Measurements from ENCODE around the gene ZNF592. TPM values are rescaled to one million over a fixed set of nuclear protein-coding genes. Genes with fewer than 3 reads are reported as not detected.

ZNF592 gene
- total RNA-seq, 1 donor from 2014 or later, result 29.3 TPM

GRCh38 chr15:84778194-84778593, 29.8 kb downstream of the ZNF592 start:
- DNase-seq (ENCODE audit: low spot score), result no peak

DNA sequence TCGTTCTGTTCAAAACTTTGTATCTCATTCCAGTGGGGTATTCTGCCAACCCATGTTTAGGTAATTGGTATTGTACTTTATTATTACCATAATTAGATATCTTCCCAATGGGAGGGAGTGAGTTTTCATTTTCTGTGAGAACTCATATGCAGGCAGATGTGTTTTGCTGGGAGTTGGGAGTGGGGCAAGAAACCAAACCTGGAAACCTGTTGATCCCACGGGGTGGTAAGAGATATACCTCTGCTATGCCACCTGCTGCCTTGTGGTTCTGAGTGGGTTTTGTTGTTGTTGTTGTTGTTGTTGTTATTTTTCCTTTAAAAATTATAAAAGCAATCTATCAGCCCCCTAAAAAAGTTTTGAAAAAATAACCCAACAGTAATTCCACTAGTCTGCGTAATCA, 32.1 kb downstream of the ZNF592 start:
- no peak for DNase-seq (ENCODE audit: low spot score)

DNA sequence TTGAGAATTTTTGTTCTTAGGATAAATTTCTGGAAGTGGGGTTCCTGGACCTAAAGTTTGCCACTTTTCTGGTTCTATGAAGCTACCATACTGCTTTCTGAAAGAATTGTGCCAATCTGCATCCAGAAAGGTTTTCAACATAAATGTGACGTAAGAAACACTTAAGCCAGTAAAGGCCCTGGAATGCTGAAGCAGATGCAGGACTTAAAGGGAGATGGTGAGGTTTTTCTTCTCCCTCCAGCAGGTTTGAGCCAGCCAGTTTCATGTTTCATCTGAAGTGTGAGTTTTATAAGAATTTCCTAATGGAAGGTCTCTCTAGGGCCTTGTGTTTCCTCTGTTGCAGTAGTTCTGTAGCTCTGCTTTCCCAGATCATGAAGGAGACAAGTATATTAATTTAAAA, 33.1 kb downstream of the ZNF592 start:
- DNase-seq (ENCODE audit: low spot score), result no peak

GRCh38 chr15:84782346-84782745, 34.0 kb downstream of the ZNF592 start:
- DNase-seq (ENCODE audit: low spot score), result no peak

GRCh38 chr15:84783493-84784251, 35.3 kb downstream of the ZNF592 start:
- no peak for DNase-seq (ENCODE audit: low spot score)

- DNase-seq (ENCODE audit: low spot score), result no peak
Observed at GRCh38 chr15:84784262-84784661, 35.9 kb downstream of the ZNF592 start.

- no peak for DNase-seq (ENCODE audit: low spot score)
Observed at GRCh38 chr15:84785053-84785452, 36.7 kb downstream of the ZNF592 start.

GRCh38 chr15:84788500-84788899, 40.1 kb downstream of the ZNF592 start:
- no peak for DNase-seq (ENCODE audit: low spot score)

GRCh38 chr15:84789762-84790161, 41.4 kb downstream of the ZNF592 start:
- DNase-seq (ENCODE audit: low spot score), result no peak

DNA sequence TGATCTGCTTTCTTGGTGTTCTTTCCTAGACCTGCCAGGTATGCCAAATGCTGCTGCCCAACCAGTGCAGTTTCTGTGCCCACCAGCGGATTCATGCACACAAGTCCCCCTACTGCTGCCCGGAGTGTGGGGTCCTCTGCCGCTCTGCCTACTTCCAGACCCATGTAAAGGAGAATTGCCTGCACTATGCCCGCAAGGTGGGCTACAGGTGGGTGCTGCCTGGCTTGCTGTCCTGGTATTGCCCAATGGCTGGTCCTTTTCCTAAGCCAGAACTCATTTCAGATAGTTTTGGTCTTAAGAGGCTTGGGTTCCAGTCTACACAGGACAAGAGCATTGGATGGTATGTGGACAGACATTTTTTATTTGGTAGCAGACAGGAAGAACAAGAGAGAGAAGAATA, 42.3 kb downstream of the ZNF592 start:
- DNase-seq (ENCODE audit: low spot score), result no peak

DNA sequence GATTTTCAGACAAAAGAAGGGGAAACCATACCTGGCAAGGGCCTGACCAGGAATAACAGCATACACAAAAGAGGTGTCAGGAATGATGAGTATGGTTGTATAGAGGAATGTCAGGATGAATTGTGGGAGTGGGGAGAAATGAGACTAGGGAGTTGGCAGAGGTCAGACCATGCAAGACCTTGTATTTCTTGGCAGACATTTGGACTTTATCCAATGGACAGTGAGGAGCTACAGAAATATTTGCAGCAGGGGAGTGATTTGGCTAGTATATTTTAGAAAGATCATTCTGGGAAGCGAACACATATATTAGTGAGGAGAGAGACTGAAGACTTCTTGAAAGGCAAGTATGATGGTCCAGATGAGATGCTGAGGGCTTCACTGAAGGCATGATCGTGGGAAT, 43.4 kb downstream of the ZNF592 start:
- DNase-seq (ENCODE audit: low spot score), result no peak

- no peak for DNase-seq (ENCODE audit: low spot score)
Observed at GRCh38 chr15:84793431-84794161, 45.2 kb downstream of the ZNF592 start.

DNA sequence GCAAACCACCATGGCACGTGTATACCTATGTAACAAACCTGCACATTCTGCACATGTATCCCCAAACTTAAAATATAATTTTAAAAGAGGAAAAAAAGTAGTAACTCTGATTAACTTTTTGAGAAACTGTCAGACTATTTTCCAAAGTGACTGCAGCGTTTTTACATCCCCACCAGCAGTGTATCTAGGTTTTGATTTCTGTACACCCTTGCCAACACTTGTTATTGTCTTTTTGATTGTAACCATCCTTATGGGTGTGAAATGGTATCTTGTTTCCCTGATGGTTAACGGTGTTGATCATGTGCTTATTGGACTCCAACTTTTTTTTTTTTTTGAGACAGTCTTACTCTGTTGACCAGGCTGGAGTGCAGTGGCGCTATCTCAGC, 45.8 kb downstream of the ZNF592 start:
- no peak for DNase-seq (ENCODE audit: low spot score)

DNA sequence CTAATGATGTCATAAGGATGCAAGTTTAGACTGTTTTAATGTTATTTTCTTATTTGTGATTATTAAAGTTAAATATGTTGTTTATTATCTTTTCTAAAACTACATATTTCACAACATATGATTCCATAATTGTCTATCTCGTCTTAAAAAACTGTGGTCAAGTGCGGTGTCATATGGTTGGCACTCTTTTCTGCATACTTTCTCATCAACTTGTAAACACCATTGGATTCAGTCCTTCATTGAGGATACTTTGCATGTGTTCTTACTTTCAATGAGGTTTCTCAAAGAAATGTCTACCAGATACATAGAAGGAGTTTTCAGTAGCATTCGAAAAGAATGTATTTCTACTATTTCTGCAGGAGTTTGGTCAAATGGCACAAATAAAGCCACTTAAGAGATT, 46.8 kb downstream of the ZNF592 start:
- DNase-seq (ENCODE audit: low spot score), result no peak

- DNase-seq (ENCODE audit: low spot score), result no peak
Observed at GRCh38 chr15:84797212-84797611, 48.8 kb downstream of the ZNF592 start.

DNA sequence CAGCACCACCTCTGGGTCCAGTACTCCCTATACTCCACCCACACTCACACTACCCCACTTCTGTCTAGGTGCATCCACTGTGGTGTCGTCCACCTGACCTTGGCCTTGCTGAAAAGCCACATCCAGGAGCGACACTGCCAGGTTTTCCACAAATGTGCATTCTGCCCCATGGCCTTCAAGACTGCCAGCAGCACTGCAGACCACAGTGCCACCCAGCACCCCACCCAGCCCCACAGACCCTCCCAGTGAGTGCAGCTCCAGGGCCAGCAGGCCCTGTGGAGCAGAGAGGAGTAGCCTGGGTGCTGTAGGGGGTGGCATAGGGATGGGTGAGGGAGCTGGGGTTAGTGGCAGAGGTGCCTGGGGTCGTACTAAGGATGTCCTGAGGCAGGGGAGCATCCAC, 49.4 kb downstream of the ZNF592 start:
- no peak for DNase-seq (ENCODE audit: low spot score)

DNA sequence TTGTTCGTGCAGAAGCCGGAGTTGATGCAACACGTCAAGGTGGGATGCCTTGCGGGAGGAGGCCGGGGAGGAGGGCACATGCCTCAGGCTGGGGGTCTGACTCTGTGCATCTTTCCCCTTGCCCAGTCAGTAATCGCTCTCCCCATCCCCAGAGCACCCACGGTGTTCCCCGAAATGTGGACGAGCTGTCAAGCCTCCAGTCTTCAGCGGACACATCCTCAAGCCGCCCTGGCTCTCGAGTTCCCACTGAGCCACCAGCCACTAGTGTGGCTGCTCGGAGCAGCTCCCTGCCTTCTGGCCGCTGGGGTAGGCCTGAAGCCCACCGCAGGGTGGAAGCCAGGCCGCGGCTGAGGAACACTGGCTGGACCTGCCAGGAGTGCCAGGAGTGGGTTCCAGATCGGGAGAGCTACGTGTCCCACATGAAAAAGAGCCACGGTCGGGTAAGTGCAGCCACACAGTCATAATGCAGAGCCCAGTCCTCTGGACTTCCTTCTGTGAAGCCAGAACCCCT, 50.1 kb downstream of the ZNF592 start:
- no peak for DNase-seq (ENCODE audit: low spot score)

DNA sequence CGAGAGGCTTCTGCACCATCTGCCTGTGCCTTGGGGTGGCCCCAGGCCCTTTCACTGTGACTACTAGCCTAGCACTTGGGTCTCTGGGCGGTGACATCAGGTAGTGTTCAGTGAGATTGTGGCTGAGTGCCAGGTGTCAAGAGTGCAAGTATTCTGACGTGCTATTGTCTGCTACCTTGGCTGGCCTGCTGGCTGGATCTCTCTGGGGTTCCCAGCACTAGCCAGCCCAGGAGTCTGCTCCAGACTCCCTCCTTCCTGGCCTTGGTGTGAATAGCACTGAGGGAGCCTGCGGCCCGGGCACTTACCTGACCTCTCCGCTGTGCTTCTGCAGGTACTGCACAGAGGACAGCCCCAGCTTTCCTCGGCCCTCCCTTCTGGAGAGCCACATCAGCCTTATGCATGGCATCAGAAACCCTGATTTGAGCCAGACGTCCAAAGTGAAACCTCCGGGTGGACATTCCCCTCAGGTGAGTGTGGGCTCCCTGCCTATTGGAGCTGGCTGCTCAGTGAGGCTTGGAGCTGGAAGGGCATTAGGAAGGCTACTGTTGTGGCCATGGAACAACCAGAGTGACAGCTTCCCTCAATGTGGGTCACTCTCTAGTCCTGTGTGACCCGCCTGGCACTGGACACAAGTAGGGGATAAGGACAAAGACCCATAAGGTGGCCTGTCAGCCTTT, 51.3 kb downstream of the ZNF592 start:
- DNase-seq (ENCODE audit: low spot score), result peak; percentile 35

- no peak for DNase-seq (ENCODE audit: low spot score)
Observed at GRCh38 chr15:84800365-84800806, 52.0 kb downstream of the ZNF592 start.

GRCh38 chr15:84804005-84804900, 55.9 kb downstream of the ZNF592 start:
- no peak for DNase-seq (ENCODE audit: low spot score)

DNA sequence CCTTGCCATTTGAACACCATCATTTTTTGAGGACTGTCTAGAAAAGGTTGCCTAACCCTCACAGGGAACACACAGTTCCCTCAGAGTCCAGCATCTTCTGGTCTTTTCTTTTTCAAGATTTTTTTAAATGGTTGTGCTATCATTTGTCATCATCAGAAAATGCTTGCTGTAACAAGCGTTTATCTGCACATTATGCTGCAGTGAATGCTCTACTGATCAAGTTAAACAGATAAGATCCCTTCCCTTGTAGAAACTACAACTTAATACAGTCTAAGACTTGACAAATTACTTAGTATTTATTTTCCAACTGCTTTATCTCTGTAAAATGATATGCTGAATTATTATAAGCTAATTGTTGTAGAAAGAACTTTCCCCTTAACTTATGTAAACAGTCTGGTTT, 56.8 kb downstream of the ZNF592 start:
- DNase-seq (ENCODE audit: low spot score), result no peak

DNA sequence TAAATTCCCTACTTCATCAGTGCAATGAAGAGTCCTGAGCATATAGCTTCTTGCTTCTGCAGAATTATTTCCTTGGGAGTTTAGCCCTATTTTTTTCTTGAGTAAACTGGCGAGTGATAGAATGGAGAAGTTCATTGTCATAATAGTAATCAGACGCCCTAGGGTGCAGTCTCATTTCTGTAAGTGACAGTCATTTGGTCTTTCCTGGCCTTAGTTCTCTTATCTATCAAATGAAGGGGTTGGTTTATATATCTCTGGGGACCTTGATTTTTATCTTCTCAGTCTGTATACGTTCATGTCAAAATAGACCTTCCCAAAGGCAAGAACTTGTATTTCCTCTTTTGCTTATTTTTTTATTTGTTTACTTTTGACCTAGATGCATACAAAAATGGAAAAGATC, 58.8 kb downstream of the ZNF592 start:
- no peak for DNase-seq (ENCODE audit: low spot score)
